Activated T-cell treated with anti-CD3 and anti-CD28 coated beads, Interleukin-2, amount 50 U/mL, for 1 hour (primary cell): ENCODE results near the gene ABI1.
"Not testable (repeated sequence)": the region's sequence is repeated elsewhere in the genome, so short reads cannot be mapped to it uniquely, and the experiment has no call there.

ENCODE experiments used
- DNase-seq: peaks from one replicate; pipeline ENCODE4 v3.0.0-alpha.2; 2020

The ABI1 gene

DNA sequence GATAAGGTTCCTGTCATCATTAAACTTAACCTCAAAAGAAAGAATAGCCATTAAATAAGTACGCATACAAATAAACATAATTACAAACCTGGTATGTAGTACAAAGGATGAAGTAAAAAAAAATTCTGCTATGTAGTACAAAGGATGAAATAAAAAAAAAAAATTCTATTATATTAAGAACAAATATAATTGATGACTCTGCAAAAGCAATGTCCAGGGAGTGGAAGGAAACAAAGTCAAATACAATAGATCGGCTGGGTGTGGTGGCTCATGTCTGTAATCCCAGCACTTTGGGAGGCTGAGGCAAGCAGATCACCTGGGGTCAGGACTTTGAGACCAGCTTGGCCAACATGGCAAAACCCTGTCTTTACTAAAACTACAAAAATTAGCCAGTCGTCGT lies 56.9 kb downstream of the ABI1 start:
- no peak for DNase-seq

DNA sequence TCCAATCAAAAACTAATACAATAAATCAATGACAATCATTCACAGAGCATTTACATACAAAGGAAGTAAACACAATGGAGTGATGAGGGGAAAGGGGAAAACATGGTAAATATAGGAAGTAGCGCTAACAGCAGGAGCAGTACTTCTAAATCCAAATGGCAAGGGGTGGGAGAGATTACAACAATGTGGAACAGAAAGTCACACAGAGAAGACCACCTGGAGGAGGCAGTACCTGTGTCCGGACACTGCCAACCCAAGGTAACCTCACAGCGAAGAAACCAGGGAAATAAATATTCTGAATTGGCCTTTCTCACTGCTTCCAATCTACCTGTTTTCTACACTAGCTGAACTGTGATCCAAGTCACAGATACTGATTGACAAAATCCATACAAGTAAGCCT lies 58.2 kb downstream of the ABI1 start:
- no peak for DNase-seq

DNA sequence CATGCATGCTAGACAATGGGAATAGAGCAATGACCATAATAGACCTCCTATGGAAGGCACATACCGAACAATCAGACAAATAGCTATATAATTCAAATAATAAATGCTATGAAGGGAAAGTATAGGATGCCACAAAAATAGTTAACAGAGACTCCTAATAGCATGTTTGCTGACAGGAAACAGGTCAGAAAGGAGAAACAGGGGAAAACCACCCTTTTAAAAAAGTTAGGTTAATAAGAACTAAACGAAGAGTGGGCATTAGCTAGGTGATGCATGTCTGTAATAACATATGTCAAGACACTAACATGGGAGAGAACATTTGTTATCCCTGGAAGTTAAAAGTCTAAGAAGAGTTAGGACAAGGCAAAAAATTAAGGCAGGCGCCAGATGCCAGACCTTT lies 58.9 kb downstream of the ABI1 start:
- no peak for DNase-seq

DNA sequence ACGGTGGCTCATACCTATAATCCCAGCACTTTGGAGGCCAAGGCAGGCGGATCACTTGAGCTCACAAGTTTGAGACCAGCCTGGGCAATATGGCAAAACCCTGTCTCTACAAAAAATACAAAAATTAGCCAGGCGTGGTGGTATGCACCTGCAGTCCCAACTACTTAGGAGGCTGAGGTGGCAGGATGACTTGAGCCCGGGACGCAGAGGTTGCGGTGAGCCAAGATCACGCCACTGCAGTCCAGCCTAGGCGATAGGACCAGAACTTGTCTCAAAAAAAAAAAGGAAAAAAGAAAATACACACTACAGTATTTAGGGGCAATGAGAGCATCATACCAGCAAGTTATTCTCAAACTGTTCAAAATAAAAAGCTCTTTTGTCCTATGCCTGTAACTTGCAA lies 59.5 kb downstream of the ABI1 start:
- no peak for DNase-seq

DNA sequence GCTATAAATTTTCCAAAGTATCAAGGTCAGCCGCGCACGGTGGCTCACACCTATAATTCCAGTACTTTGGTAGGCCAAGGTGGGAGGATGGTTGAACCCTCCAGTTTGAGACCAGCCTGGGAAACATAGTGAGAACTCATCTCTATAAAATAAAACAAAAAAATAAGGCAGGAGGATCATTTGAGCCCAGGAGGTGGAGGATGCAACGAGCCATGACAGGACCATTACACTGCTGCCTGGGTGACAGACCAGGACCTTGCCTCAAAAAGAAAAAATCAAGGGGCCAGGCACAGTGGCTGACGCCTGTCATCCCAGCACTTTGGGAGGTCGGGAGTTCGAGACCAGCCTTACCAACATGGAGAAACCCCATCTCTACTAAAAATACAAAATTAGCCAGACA lies 60.3 kb downstream of the ABI1 start:
- no peak for DNase-seq

DNA sequence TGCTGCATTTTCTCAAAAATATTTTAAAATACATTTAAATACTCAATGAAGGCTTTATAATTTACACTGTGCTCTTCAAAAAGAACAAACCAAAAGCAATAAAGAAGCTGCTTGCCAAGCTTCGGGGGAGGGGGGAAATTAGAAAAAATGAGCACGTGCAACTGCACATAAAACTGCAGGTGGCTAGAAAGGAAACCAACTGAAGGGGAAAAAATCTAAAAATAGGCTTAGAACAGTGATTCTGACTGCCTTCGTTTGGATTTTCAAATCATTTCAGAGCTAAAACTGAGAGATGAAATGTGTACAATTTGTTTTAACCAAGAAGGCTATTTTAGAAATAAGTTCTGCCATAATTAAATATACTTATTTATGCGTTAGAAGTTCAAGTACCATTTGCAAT lies 61.4 kb downstream of the ABI1 start:
- DNase-seq = no peak

DNA sequence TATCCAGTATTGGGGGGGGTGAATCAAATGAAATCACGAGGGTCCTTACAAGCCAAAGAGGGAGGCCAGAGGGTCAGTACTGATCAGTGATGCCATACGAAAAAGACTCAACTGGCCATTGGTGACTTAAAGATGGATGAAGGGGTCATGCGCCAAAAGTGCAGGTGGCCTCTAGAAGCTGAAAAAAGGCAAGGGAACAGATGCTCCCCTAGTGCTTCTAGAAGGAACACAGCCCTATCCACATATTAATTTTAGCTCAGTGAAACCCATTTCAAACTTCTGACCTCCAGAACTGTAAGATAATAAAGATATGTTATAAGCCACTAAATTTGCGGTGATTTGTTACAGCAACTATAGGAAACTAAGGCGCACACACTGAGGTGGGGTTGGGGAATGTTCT lies 62.5 kb downstream of the ABI1 start:
- no peak for DNase-seq

DNA sequence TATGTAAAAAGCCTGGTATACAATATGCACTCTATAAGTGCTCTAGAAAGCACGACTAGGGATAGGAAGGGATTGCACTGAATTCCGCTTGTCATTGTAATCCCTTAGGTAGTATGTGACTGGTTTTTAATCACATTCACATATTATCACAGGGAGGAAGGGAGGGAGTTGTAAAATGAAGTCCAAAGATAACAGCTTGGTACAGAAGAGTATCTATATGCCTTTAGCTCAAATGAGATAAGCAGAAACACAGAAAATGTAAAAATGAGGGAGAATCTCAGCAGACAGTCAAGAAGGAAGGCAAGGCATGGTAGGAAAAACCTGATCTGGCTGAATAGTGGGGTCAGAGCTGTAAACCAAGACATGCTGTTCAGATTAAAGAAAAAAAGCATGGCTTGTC lies 63.4 kb downstream of the ABI1 start:
- DNase-seq = no peak

DNA sequence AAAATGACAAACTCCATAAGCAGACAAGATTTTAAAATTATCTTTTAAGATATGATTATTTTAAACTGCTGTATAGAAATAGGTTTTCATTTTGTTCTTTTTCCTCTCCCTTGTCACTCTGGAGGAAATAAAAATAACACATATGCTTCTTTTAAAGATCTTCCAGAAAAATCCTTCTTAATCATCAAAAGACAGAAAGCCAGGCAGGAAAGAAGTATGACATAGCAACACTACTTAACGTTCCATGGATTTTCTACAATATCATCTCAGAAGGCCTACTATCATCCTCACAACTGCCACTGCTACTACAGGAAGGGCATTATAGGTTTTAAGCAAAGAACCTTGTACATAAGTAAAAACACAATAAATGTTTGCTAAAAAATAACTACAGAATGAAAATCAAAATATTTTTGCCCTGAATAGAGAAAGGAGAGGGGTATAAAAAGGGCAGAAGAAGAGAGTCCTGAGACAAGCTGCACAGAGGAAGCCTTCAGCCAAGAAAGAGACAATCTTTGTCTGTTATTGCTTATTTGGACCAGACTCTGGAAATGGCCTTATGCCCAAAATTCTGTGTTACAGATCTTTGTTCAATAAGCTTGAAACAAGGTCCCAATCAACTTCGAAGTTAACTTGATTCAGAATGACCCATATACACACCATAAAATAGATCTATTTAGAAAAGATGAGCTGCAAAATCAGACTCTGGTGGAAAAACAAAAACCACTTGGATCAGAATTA lies 67.8 kb downstream of the ABI1 start:
- no peak for DNase-seq

DNA sequence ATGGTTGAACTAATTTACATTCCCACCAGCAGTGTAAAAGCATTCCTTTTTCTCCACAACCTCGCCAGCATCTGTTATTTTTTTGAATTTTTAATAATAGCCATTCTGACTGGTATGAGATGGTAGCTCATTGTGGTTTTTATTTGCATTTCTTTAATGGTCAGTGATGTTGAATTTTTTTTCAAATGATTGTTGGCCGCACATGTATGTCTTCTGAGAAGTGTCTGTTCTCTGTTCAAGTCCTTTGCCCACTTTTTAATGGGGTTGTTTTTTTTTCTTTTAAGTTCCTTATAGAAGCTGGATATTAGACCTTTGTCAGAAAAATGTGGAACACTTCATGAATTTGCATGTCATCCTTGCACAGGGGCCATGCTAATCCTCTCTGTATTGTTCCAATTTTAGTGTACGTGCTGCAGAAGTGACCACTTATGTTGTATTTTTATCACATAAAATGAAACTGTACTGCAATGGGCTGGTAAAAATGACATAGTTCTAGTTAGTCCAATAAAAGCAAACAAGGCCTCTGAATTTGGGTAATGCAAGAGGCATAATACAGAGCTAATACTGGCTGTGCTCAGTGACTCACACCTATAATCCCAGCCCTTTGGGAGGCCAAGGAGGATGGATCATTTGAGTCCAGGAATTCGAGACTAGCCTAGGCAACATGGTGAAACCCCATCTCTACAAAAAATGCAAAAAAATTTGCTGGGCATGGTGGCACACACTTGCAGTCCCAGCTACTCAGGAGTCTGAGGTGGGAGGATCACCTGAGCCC lies 70.3 kb downstream of the ABI1 start:
- DNase-seq = no peak

DNA sequence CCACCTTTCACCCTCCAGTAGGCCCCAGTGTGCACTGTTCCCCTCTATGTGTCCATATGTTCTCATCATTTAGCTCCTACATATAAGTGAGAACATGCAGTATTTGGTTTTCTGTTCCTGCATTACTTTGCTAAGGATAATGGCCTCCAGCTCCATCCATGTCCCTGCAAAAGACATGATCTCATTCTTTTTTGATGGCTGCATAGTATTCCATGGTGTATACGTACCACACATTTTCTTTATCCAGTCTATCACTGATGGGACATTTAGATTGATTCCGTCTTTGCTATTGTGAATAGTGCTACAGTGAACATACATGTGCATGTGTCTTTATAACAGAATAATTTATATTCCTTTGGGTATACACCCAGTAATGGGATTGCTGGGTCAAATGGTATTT lies 71.0 kb downstream of the ABI1 start:
- not testable (repeated sequence) for DNase-seq

DNA sequence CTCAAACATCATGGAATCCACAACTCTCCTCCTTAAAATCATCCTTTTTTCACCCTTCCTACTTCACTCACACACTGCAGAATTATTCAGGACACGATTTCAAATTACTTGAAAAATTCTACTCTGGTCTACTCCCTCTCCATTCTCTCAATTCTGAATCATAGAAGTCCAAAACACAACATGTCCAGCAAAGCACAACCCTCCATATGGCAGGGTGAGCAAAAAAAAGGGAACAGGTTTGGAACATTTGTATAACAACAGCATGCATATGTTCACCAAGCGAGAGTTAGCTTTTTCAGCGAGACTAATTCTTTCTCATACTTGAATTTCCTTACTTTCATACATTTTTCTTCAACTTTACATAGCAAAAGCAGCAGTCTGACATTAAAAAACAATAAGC lies 73.4 kb downstream of the ABI1 start:
- DNase-seq = no peak

DNA sequence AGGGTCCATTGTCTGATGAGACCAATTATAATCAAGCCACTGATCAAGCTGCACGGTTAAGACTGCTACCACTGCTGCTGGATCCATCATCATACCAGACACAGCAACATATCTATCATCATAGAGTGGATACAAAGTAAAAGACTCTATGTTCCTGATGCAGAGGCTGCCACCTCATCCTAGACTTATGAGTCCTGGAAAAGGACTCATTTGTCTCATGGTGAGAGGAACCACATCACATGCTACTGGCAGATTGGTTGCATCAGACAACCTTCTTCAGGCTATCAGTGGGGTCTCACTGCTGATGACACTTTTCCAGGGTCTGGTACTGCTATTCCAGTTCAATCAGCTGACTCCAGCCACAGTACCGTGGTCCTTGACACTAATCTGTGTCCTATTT lies 79.0 kb downstream of the ABI1 start:
- no peak for DNase-seq

DNA sequence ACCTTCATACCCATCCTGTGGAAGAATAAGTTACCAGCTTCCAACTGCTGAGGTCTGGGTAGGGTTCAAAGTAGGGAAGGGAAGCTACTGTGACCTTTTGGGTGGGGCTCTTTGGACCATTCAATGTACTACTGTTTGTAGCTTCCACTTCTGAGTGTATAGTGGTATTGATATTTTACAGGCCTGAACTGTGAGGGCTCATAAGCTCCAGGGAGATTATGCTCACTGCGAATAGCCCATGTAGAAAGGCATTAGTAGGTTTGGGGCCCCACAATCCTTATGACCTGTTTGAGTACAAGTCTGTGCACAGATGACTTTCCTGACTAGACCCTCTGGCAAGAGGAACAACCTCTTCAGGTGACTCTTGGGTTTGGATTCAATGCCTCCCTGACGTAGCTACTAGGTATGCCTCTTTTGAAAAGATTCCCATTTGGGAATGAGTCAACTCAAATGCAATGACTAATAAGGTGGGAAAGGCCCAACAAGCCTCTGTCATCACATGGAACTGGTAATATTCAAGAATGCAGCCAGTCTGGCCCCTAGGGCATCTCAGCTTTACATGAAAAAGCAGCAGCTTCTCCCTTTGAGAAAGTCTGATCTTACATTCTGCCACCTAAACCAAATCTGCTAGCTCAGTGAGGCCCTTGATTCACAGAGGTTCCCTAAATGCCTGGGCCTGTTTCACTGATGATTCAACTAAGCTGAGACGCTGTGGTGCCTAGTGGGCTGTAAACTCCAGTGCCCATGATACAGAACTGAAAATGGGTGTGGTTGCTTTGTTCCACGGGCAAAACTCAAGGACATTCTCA lies 79.8 kb downstream of the ABI1 start:
- DNase-seq = no peak

DNA sequence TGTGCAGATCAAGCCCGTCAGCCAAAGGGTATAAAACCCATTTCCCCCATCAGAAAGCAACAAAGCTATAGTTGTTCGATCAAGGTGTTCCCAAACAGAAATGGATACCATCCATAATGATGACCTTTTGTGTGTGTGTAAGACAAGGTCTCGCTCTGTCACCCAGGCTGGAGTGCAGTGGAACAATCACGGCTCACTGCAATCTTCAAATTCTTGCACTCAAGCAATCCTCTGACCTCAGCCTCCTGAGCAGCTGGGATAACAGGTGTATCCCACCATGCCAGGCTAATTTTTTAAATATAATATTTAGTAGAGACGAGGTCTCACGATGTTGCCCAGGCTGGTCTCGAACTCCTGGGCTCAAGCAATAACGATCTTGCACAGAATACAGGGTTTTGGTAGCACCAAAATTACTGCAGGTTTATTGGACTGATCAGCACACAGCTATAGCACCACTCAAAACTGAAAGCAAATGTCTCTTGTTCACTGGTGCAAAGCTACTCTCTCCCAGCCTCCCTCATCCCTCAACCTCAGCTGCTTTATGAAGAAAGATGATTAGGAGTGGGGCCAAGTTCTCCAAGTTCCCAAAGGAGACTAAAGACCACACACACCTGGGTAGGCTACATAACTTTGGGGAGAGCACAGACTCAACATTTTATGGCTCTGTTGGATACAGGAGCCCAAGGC lies 80.5 kb downstream of the ABI1 start:
- no peak for DNase-seq

DNA sequence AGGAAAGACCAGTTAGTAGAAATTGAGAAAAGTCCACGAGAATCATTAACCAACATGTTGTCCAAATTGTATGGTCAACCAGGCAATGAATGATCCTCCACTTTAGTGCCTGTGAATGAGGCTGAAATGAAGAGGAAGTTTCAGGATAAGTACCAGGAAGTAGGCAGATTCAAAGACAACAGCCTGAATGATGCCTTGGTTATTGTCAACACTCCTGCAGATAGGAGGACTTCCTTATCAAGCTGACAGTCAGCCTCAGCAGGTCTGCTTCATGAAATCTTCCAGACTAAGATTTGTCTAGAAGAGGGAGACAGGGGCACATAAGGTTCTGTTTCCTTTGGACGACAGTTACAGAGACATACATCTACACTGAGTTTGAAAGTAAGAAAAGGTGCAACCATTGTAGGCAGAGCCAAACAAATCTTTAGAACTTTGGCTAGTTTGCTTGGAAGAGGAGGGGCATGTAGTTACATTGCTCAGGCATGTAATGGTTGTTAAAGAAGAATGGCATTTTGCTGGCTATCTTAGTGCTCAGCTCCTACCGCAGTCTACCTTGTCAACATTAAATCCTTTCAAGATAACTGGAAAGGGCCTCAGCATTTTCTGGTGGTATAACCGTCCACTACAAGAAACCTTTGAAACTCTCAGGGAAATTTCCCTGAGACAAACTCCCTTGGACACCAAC lies 81.4 kb downstream of the ABI1 start:
- DNase-seq = no peak

DNA sequence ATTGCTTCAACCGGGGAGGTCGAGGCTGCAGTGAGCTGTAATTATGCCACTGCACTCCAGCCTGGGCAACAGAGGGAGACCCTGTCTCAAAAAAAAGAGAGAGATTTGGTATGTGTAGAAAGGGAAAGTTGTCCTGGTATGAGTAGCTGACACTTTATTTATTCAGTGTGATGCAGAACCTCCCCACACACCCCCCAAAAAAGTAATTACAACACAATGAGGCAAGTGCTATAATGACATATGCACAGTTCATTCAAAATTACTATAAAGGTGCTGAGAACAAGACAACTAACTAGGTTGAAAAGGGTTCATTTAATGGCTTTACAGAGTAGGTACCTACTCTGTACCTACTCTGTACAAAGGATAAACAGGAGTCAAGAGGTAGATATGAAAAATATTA lies 83.1 kb downstream of the ABI1 start:
- no peak for DNase-seq

DNA sequence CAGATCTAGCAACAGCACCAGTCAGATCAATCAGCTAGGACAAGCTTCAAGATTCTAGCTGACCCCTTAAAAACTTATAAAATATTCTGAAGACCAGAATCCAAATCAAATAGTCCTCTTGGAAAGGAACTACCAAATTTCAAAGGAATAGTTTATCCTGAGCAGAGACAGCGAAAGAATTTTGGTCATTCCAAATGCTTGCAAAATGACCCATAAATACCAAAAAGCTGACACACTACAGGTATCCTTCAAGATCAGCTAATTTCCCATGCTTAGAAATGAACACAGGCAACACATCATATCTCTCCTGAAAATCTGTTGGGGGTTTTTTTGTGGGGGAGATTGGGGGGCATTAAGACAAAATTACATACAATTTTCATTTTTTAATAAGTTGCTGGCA lies 84.5 kb downstream of the ABI1 start:
- DNase-seq = no peak

DNA sequence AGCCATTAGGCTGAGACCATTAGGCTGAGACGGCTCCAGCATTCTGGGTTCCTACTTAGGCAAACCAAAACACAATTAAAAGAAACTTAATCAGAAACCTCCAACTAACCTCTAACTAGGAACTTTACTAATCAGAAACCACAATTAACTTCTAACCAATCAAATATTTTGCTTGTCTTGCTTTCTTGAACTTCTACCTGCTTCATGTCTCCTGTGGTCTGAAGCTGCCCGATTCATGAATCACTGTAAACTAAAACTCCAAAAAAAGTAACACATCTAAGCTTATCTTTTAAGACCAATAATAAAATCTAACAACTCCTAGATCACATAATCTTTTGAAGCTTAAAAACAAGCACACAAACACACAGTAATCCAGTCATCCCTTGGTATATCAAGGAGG lies 87.1 kb downstream of the ABI1 start:
- DNase-seq = no peak

DNA sequence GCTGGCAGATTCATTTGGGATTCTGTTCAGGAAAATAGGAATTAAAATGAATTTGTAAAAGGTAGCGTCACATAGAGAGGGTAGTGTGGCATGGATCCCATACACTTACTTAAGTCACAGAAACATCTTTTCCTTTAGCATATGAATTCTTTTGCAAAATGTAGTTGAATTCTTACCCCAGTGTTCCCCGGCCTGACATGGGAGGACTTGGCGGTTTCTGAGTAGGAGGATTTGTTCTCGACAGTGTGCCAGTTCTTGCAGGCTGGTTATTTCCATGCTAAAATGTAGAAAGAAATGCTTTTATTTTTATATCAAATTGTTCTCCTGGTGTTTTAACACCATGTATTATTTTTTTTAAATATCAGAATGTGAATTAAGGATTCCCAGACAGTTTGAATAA lies 90.7 kb downstream of the ABI1 start:
- DNase-seq = no peak

DNA sequence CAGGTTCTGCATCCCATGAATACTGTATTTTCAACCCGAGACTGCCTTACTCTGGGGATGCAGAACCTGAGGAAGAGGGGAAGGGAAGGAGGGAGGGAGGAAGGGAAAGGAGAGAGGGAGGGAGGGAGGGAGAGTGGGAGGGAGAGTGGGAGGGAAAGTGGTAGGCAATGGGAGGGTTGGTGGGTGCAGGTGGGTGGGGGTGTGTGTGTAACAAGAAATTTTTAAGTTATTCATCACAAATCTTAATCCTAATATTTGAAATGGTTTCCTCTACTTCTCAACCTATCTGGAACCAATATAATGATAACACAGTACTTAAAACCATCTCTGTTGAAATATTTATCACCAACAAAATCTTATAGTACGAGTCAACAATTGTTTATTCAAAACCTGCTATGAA lies 95.2 kb downstream of the ABI1 start:
- DNase-seq = no peak

DNA sequence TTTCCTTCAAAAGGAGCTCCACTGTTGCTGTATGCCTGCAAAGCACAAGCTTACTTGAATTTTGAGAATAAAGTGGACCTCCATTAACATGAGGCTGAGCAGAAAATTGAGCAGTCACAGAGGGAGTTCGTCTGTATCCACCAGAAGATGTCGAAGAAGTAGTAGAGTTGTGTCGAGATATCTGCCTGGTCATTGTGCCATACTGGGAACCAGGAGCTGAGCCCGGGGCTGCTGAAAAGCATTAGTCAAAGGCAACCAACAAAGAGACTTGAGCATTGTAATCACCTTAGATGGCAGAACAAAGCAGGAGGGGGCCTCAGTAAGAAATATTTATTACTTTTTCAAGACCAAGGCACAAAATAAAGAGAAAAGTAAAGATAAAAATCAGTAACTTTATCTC lies 101.8 kb downstream of the ABI1 start:
- no peak for DNase-seq

DNA sequence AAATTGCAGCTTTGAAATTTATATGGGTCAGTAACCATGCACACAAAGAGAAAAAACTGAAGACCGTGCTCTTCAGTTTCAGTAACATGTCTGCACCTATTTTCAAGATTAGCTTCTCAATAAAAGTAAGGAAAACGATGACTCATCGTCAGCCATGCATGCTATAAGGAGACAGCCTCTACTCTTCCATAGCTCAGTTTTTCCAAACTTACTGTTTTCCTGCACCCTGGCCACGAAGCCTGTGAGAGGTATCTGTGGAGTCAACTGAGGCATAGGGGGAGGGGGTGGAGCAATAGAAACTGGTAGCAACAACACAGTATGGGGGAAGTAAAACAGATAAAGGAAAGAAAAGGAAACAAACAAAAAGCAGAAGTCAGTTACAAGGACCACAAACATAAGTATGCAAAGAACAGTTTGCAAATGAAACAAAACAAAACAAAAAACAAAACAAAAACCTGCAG lies 105.3 kb downstream of the ABI1 start:
- DNase-seq = no peak
